Measurements from ENCODE around the gene MYOF.

MYOF gene

GRCh38 chr10:93437086-93437945 is 44.8 kb downstream of the MYOF start:
- no peak for TF ChIP-seq CTCF (IDR thresholded peaks at IDR 0.05; ENCODE audit: low read depth, low read length)
- peak; percentile 99 for DNase-seq (ENCODE audit: low read depth, low spot score)
- in situ Hi-C loops (cut with HindIII; ENCODE audit: low sequenced_read_pairs): no loop called here
- no peak overlapping the region for H3K4me3 ChIP-seq (ENCODE audit: low read depth, low read length)

- no peak for TF ChIP-seq CTCF (IDR thresholded peaks at IDR 0.05; ENCODE audit: low read depth, low read length)
- in situ Hi-C loops (cut with HindIII; ENCODE audit: low sequenced_read_pairs): no loop called here
- H3K4me3 ChIP-seq (ENCODE audit: low read depth, low read length): no peak overlapping the region
- peak; percentile 99 for DNase-seq (ENCODE audit: low read depth, low spot score)
These were observed 45.5 kb downstream of the MYOF start for GRCh38 chr10:93436591-93437085.

GRCh38 chr10:93435621-93436397 is 46.3 kb downstream of the MYOF start:
- no peak for TF ChIP-seq CTCF (IDR thresholded peaks at IDR 0.05; ENCODE audit: low read depth, low read length)
- in situ Hi-C loops (cut with HindIII; ENCODE audit: low sequenced_read_pairs): no loop called here
- DNase-seq (ENCODE audit: low read depth, low spot score): peak; percentile 80
- H3K4me3 ChIP-seq (ENCODE audit: low read depth, low read length): no peak overlapping the region

GRCh38 chr10:93434991-93435491 is 47.1 kb downstream of the MYOF start:
- H3K4me3 ChIP-seq (ENCODE audit: low read depth, low read length): no peak overlapping the region
- in situ Hi-C loops (cut with HindIII; ENCODE audit: low sequenced_read_pairs): no loop called here
- DNase-seq (ENCODE audit: low read depth, low spot score): no peak
- no peak for TF ChIP-seq CTCF (IDR thresholded peaks at IDR 0.05; ENCODE audit: low read depth, low read length)

GRCh38 chr10:93431361-93431760 is 50.8 kb downstream of the MYOF start:
- in situ Hi-C loops (cut with HindIII; ENCODE audit: low sequenced_read_pairs): no loop called here
- no peak for TF ChIP-seq CTCF (IDR thresholded peaks at IDR 0.05; ENCODE audit: low read depth, low read length)
- no peak for DNase-seq (ENCODE audit: low read depth, low spot score)
- no peak overlapping the region for H3K4me3 ChIP-seq (ENCODE audit: low read depth, low read length)

- no peak for DNase-seq (ENCODE audit: low read depth, low spot score)
- in situ Hi-C loops (cut with HindIII; ENCODE audit: low sequenced_read_pairs): no loop called here
- no peak for TF ChIP-seq CTCF (IDR thresholded peaks at IDR 0.05; ENCODE audit: low read depth, low read length)
- H3K4me3 ChIP-seq (ENCODE audit: low read depth, low read length): no peak overlapping the region
These were observed 56.3 kb downstream of the MYOF start for GRCh38 chr10:93425861-93426260.

Measured in astrocyte of the spinal cord (primary cell).